Prostate gland (tissue), 2 donors: ENCODE measurements around the gene CDK1. TPM values are rescaled to one million over a fixed set of nuclear protein-coding genes. Genes with fewer than 3 reads are reported as not detected.

Experiments
- DNase-seq: peaks from one replicate; pipeline ENCODE4 v3.0.0-alpha.2; 2019; ENCODE audit warnings: low spot score
- H3K27ac ChIP-seq, 2 donors: fragments of 200-600 bp; sonication (generic); 2 replicates each; pipeline ENCODE4 v1.5.1; 2017 to 2019
- H3K27me3 ChIP-seq: fragments of 200-600 bp; sonication (generic); replicated peaks from 2 replicates; pipeline ENCODE4 v1.5.1; 2019; ENCODE audit not compliant: insufficient read depth
- H3K36me3 ChIP-seq, 2 donors: fragments of 200-600 bp; sonication (generic); 1 replicate in 1 of 2; 2 replicates in 1 of 2; pipeline versions ENCODE4 v1.5.1 to v1.8.1; 2017 to 2019
- H3K4me1 ChIP-seq: fragments of 200-600 bp; sonication (generic); replicated peaks from 2 replicates; pipeline ENCODE4 v1.5.1; 2019
- H3K4me3 ChIP-seq, 2 donors: fragments of 200-600 bp; sonication (generic); 2 replicates each; pipeline ENCODE4 v1.5.1; 2017 to 2019
- H3K9me3 ChIP-seq: fragments of 200-600 bp; sonication (generic); 2 replicates; pipeline ENCODE4 v1.5.1; 2017
- CTCF ChIP-seq, 4 experiments: fragments of 200-600 bp in 2 of 4; fragments of 450-650 bp in 2 of 4; sonication (generic) in 2 of 4; IDR thresholded peaks; 1 replicate in 3 of 4; 2 replicates in 1 of 4; pipeline ENCODE4 v1.5.1; 2016 to 2019; ENCODE audit warnings: antibody characterized with exemption in 4 of 4, mild to moderate bottlenecking in 2 of 4, moderate library complexity in 2 of 4
- POLR2A ChIP-seq: fragments of 450-650 bp; IDR thresholded peaks from one replicate; pipeline ENCODE4 v1.6.1; 2016; ENCODE audit warnings: antibody characterized with exemption, mild to moderate bottlenecking
- POLR2AphosphoS5 ChIP-seq: sonication (generic); formaldehyde crosslinking; IDR thresholded peaks from one replicate; pipeline ENCODE4 v1.6.1; 2017; ENCODE audit warnings: antibody characterized with exemption
- WGBS: methylation state at CpG from one replicate; pipeline ENCODE4 v1.1.5; 2018; 5-methylcytosine and 5-hydroxymethylcytosine counted together
- intact Hi-C: fragments of 100-400 bp; cut with DNase I; formaldehyde crosslinking; loops from one replicate; pipeline ENCODE4 v1.14.2; 2022
- total RNA-seq, 2 donors: library from RNA; depleted of rRNA; stranded (reverse); fragments of >200 nt; gene quantifications; one replicate each; pipeline ENCODE4 v1.1.0, GENCODE V29; 2016

CDK1 gene
- total RNA-seq, 2 donors from 2014 or later = 5.3 to 5.7 TPM

GRCh38 chr10:60767424-60767823 lies 10.9 kb upstream of the CDK1 start:
- intact Hi-C loops = no loop called here
- Histone ChIP-seq H3K27ac (no peak overlapping the region), H3K27me3 (no peaks in the 10 kb centered on the region), H3K9me3 (no peaks in the 10 kb centered on the region), H3K36me3 (no peaks in the 10 kb centered on the region), H3K4me3 (no peak overlapping the region), H3K4me1 (no peaks in the 10 kb centered on the region)
- WGBS = 72% methylated on average over 6 of the region's 6 CpGs
- no peak for DNase-seq
- TF ChIP-seq CTCF (IDR thresholded peaks at IDR 0.05) (no peak), POLR2A (no peak), POLR2AphosphoS5 (no peak)

- intact Hi-C loops = no loop called here
- TF ChIP-seq CTCF (IDR thresholded peaks at IDR 0.05) = no peak
- TF ChIP-seq POLR2AphosphoS5 = no peak
- no peak for TF ChIP-seq POLR2A
- Histone ChIP-seq H3K27ac (no peak overlapping the region), H3K9me3 (no peaks in the 10 kb centered on the region), H3K27me3 (no peaks in the 10 kb centered on the region), H3K4me3 (no peak overlapping the region), H3K4me1 (no peaks in the 10 kb centered on the region), H3K36me3 (no peaks in the 10 kb centered on the region)
- WGBS = 63% methylated on average over 2 of the region's 2 CpGs
- DNase-seq = no peak
Observed at GRCh38 chr10:60769406-60769805, 8.9 kb upstream of the CDK1 start.

GRCh38 chr10:60777696-60778213 lies 523 bp upstream of the CDK1 start:
- TF ChIP-seq POLR2AphosphoS5 (no peak), CTCF (IDR thresholded peaks at IDR 0.05) (no peak), POLR2A (no peak)
- DNase-seq = no peak
- no peak overlapping the region for H3K27ac ChIP-seq
- intact Hi-C loops = no loop called here
- 47% methylated on average over 9 of the region's 9 CpGs for WGBS
- peak overlapping the region; percentile 46 for H3K4me3 ChIP-seq
- no peaks in the 10 kb centered on the region for H3K27me3 ChIP-seq
- H3K4me1 ChIP-seq = no peaks in the 10 kb centered on the region
- no peaks in the 10 kb centered on the region for H3K9me3 ChIP-seq
- H3K36me3 ChIP-seq = no peaks in the 10 kb centered on the region

- Histone ChIP-seq H3K9me3 (no peaks in the 10 kb centered on the region), H3K27ac (no peak overlapping the region), H3K4me3 (peak overlapping the region; percentile 46), H3K4me1 (no peaks in the 10 kb centered on the region), H3K36me3 (no peaks in the 10 kb centered on the region), H3K27me3 (no peaks in the 10 kb centered on the region)
- no peak for DNase-seq
- WGBS = 9% methylated on average over 17 of the region's 17 CpGs
- TF ChIP-seq POLR2AphosphoS5 (no peak), CTCF (IDR thresholded peaks at IDR 0.05) (no peak), POLR2A (no peak)
- intact Hi-C loops = no loop called here
Observed at GRCh38 chr10:60778971-60779796, 906 bp downstream of the CDK1 start.

- TF ChIP-seq POLR2A (no peak), POLR2AphosphoS5 (no peak), CTCF (IDR thresholded peaks at IDR 0.05) (no peak)
- intact Hi-C loops = no loop called here
Observed at GRCh38 chr10:60781661-60782060, 3.4 kb downstream of the CDK1 start.

More at GRCh38 chr10:60781661-60782060, 3.4 kb downstream of the CDK1 start:
- no peaks in the 10 kb centered on the region for H3K36me3 ChIP-seq
- H3K4me1 ChIP-seq = no peaks in the 10 kb centered on the region
- no peaks in the 10 kb centered on the region for H3K9me3 ChIP-seq
- no peak overlapping the region for H3K4me3 ChIP-seq
- no peak overlapping the region for H3K27ac ChIP-seq
- H3K27me3 ChIP-seq = no peaks in the 10 kb centered on the region
- DNase-seq = no peak
